ENCODE results near the gene GUCY2F.

Gene GUCY2F

GRCh38 chrX:109378281-109378680 lies 103.6 kb downstream of the GUCY2F start:
- Histone ChIP-seq H3K4me2 (ENCODE audit: low read length) (no peak overlapping the region), H3F3A (ENCODE audit: control insufficient read depth, insufficient read depth) (no peaks in the 10 kb centered on the region), H3K4me3 (ENCODE audit: low read length) (no peak overlapping the region), H3K4me1 (ENCODE audit: control insufficient read depth, low read length) (no peaks in the 10 kb centered on the region), H3K27ac (ENCODE audit: low read depth, low read length) (no peak overlapping the region), H3K9me2 (replicated peaks; ENCODE audit: control insufficient read depth, low read length) (no peaks in the 10 kb centered on the region), H3K79me2 (ENCODE audit: control insufficient read depth, low read length) (no peaks in the 10 kb centered on the region), H3K36me3 (ENCODE audit: control insufficient read depth, low read length) (no peaks in the 10 kb centered on the region), H3K27me3 (ENCODE audit: control insufficient read depth, low read length) (no peaks in the 10 kb centered on the region), H4K20me1 (ENCODE audit: control insufficient read depth, insufficient read depth, low read depth, low read length) (no peaks in the 10 kb centered on the region), H3K9me3 (ENCODE audit: control insufficient read depth, insufficient read depth, low read length) (no peaks in the 10 kb centered on the region)
- TF ChIP-seq CTCF (IDR thresholded peaks at IDR 0.05; ENCODE audit: low read depth, low read length, poor library complexity, severe bottlenecking) (no peak), EZH2phosphoT487 (IDR thresholded peaks at IDR 0.05; ENCODE audit: borderline replicate concordance, low read length) (no peak)

GRCh38 chrX:109374262-109374960 lies 107.5 kb downstream of the GUCY2F start:
- Histone ChIP-seq H3K36me3 (ENCODE audit: control insufficient read depth, low read length) (no peaks in the 10 kb centered on the region), H3K4me3 (ENCODE audit: low read length) (no peak overlapping the region), H3K27me3 (ENCODE audit: control insufficient read depth, low read length) (no peaks in the 10 kb centered on the region), H4K20me1 (ENCODE audit: control insufficient read depth, insufficient read depth, low read depth, low read length) (no peaks in the 10 kb centered on the region), H3K27ac (ENCODE audit: low read depth, low read length) (no peak overlapping the region), H3K4me2 (ENCODE audit: low read length) (no peak overlapping the region), H3K9me3 (ENCODE audit: control insufficient read depth, insufficient read depth, low read length) (no peaks in the 10 kb centered on the region), H3K4me1 (ENCODE audit: control insufficient read depth, low read length) (no peaks in the 10 kb centered on the region), H3F3A (ENCODE audit: control insufficient read depth, insufficient read depth) (no peaks in the 10 kb centered on the region), H3K9me2 (replicated peaks; ENCODE audit: control insufficient read depth, low read length) (no peaks in the 10 kb centered on the region), H3K79me2 (ENCODE audit: control insufficient read depth, low read length) (no peaks in the 10 kb centered on the region)
- TF ChIP-seq EZH2phosphoT487 (IDR thresholded peaks at IDR 0.05; ENCODE audit: borderline replicate concordance, low read length) (no peak), CTCF (IDR thresholded peaks at IDR 0.05; ENCODE audit: low read depth, low read length, poor library complexity, severe bottlenecking) (no peak)

GRCh38 chrX:109373468-109373867 lies 108.4 kb downstream of the GUCY2F start:
- Histone ChIP-seq H3K27ac (ENCODE audit: low read depth, low read length) (no peak overlapping the region), H4K20me1 (ENCODE audit: control insufficient read depth, insufficient read depth, low read depth, low read length) (no peaks in the 10 kb centered on the region), H3K9me2 (replicated peaks; ENCODE audit: control insufficient read depth, low read length) (no peaks in the 10 kb centered on the region), H3K36me3 (ENCODE audit: control insufficient read depth, low read length) (no peaks in the 10 kb centered on the region), H3K79me2 (ENCODE audit: control insufficient read depth, low read length) (no peaks in the 10 kb centered on the region), H3K27me3 (ENCODE audit: control insufficient read depth, low read length) (no peaks in the 10 kb centered on the region), H3K4me1 (ENCODE audit: control insufficient read depth, low read length) (no peaks in the 10 kb centered on the region), H3K9me3 (ENCODE audit: control insufficient read depth, insufficient read depth, low read length) (no peaks in the 10 kb centered on the region), H3K4me3 (ENCODE audit: low read length) (no peak overlapping the region), H3F3A (ENCODE audit: control insufficient read depth, insufficient read depth) (no peaks in the 10 kb centered on the region), H3K4me2 (ENCODE audit: low read length) (no peak overlapping the region)
- no peak for TF ChIP-seq CTCF (IDR thresholded peaks at IDR 0.05; ENCODE audit: low read depth, low read length, poor library complexity, severe bottlenecking)
- TF ChIP-seq EZH2phosphoT487 (IDR thresholded peaks at IDR 0.05; ENCODE audit: borderline replicate concordance, low read length) = no peak

All from DOHH2 (cell line).